HCT116 (cell line): ENCODE data around the gene TTYH1. TPM values are rescaled to one million over a fixed set of nuclear protein-coding genes. Genes with fewer than 3 reads are reported as not detected.
"Not testable (repeated sequence)": the region's sequence is repeated elsewhere in the genome, so short reads cannot be mapped to it uniquely, and the experiment has no call there.

Experiments
- ATAC-seq: fragments of 200-7000 bp; cut with Tn5 transposase; 2 replicates; pipeline ENCODE4 v1.9.1; 2020; ENCODE audit warnings: mild to moderate bottlenecking, moderate library complexity
- BruUV-seq: library from RNA; stranded (reverse); fragments of 400-500 nt; replicated peaks from 2 replicates; lab custom pipeline; 2021; lab: Mats Ljungman, UMichigan
- CTCF ChIA-PET: fragments of 300-600 bp; sonication (Branson Sonifier 250); formaldehyde crosslinking; loops from one replicate; lab custom pipeline; 2021; ENCODE audit warnings: antibody characterized with exemption; lab: Charles Lee
- POLR2A ChIA-PET: fragments of 300-600, 350-600 bp; sonication (Branson Sonifier 250); formaldehyde crosslinking; loops from one replicate; lab custom pipeline; 2021; ENCODE audit warnings: antibody characterized with exemption; lab: Charles Lee
- RAD21 ChIA-PET, 2 experiments: fragments of 300-600 bp; sonication (Branson Sonifier 250); formaldehyde crosslinking; loops; one replicate each; lab custom pipeline; 2023; ENCODE audit warnings: low total read pairs in 2 of 2; ENCODE audit not compliant: uncharacterized antibody in 2 of 2, unreplicated experiment in 2 of 2, low non-redundant PET in 1 of 2; lab: Charles Lee
- DNase-seq: peaks from one replicate; pipeline ENCODE4 v3.0.0-alpha.2; 2010; ENCODE audit warnings: low read depth, low spot score
- H2AFZ ChIP-seq: fragments of 200-600 bp; shearing (Covaris generic), sonication (generic); 2 replicates; pipeline ENCODE4 v1.6.1; 2017; ENCODE audit warnings: low read depth, mixed run types, mixed read lengths, antibody characterized with exemption, low read length; ENCODE audit not compliant: poor library complexity, severe bottlenecking
- H3K27ac ChIP-seq: 2 replicates; pipeline ENCODE4 v1.5.1; 2012; ENCODE audit warnings: low read depth, low read length
- H3K27me3 ChIP-seq: fragments of 200-600 bp; sonication (generic); 2 replicates; pipeline ENCODE4 v1.6.1; 2016; ENCODE audit warnings: mixed run types, low read length, mixed read lengths; ENCODE audit not compliant: insufficient read depth
- H3K36me3 ChIP-seq, 2 experiments: fragments of 200-500 bp in 1 of 2; fragments of 200-600 bp in 1 of 2; sonication (Bioruptor generic) in 1 of 2; sonication (generic) in 1 of 2; 2 replicates each; pipeline versions ENCODE4 v1.5.1 to v1.6.1; 2014 to 2016; ENCODE audit warnings: low read length in 2 of 2, inconsistent platforms in 1 of 2, mixed read lengths in 1 of 2, mixed run types in 1 of 2; ENCODE audit not compliant: insufficient read depth in 2 of 2, control insufficient read depth in 1 of 2
- H3K4me1 ChIP-seq, 2 experiments: fragments of 200-600 bp in 1 of 2; sonication (generic) in 1 of 2; 2 replicates each; pipeline versions ENCODE4 v1.5.1 to v1.6.1; 2012 to 2017; ENCODE audit warnings: low read length in 2 of 2, inconsistent platforms in 1 of 2, mild to moderate bottlenecking in 1 of 2, mixed read lengths in 1 of 2, mixed run types in 1 of 2, moderate library complexity in 1 of 2; ENCODE audit not compliant: insufficient read depth in 2 of 2, control insufficient read depth in 1 of 2
- H3K4me2 ChIP-seq: fragments of 200-600 bp; sonication (generic); 2 replicates; pipeline ENCODE4 v1.6.1; 2017; ENCODE audit warnings: mixed run types, low read length, mixed read lengths
- H3K4me3 ChIP-seq, 2 experiments: fragments of 200-600 bp in 1 of 2; sonication (generic) in 1 of 2; replicated peaks in 1 of 2; 2 replicates each; pipeline ENCODE4 v1.5.1; 2011 to 2016; ENCODE audit warnings: low read length in 2 of 2, control low read depth in 1 of 2, low read depth in 1 of 2, mild to moderate bottlenecking in 1 of 2, mixed read lengths in 1 of 2, mixed run types in 1 of 2
- H3K79me2 ChIP-seq: fragments of 200-600 bp; sonication (generic); 2 replicates; pipeline ENCODE4 v1.6.1; 2017; ENCODE audit warnings: mild to moderate bottlenecking, mixed run types, low read length, moderate library complexity, mixed read lengths; ENCODE audit not compliant: insufficient read depth
- H3K9ac ChIP-seq: fragments of 200-600 bp; sonication (generic); 2 replicates; pipeline ENCODE4 v1.6.1; 2016; ENCODE audit warnings: low read length, mixed read lengths
- H3K9me2 ChIP-seq: fragments of 200-600 bp; sonication (generic), shearing (Covaris generic); 2 replicates; pipeline ENCODE4 v1.6.1; 2017; ENCODE audit warnings: mixed run types, mild to moderate bottlenecking, moderate library complexity; ENCODE audit not compliant: insufficient read depth
- H3K9me3 ChIP-seq, 2 experiments: fragments of 200-500 bp in 1 of 2; fragments of 200-600 bp in 1 of 2; sonication (Bioruptor generic) in 1 of 2; sonication (generic) in 1 of 2; 2 replicates each; pipeline ENCODE4 v1.6.1; 2014 to 2017; ENCODE audit warnings: low read length in 2 of 2, mixed read lengths in 2 of 2, inconsistent platforms in 1 of 2, low read depth in 1 of 2, mild to moderate bottlenecking in 1 of 2, mixed run types in 1 of 2, moderate library complexity in 1 of 2; ENCODE audit not compliant: control insufficient read depth in 1 of 2, insufficient read depth in 1 of 2
- H4K20me1 ChIP-seq: fragments of 200-600 bp; sonication (generic), shearing (Covaris generic); 2 replicates; pipeline ENCODE4 v1.6.1; 2017; ENCODE audit warnings: mixed run types, mild to moderate bottlenecking, moderate library complexity; ENCODE audit not compliant: insufficient read depth
- ATF3 ChIP-seq: IDR thresholded peaks from 2 replicates; pipeline ENCODE4 v1.6.1; 2012
- CEBPB ChIP-seq: IDR thresholded peaks from 2 replicates; pipeline ENCODE4 v1.6.1; 2012; ENCODE audit warnings: low read depth
- CTCF ChIP-seq, 3 experiments: fragments of 200-600 bp in 1 of 3; sonication (generic) in 1 of 3; IDR thresholded peaks in 2 of 3; conservative IDR thresholded peaks in 1 of 3; 2 replicates each; pipeline ENCODE4 v1.5.1; 2012 to 2017; ENCODE audit warnings: low read depth in 2 of 3, low read length in 2 of 3, antibody characterized with exemption in 1 of 3, borderline replicate concordance in 1 of 3, control low read depth in 1 of 3, mild to moderate bottlenecking in 1 of 3, mixed read lengths in 1 of 3, mixed run types in 1 of 3, moderate library complexity in 1 of 3; ENCODE audit not compliant: insufficient read depth in 1 of 3
- POLR2A ChIP-seq: IDR thresholded peaks from 2 replicates; pipeline ENCODE4 v1.7.0; 2011; ENCODE audit warnings: borderline replicate concordance; ENCODE audit not compliant: insufficient read depth, insufficient read length; ENCODE audit errors: extremely low read depth
- TCF7L2 ChIP-seq: IDR thresholded peaks from 2 replicates; pipeline ENCODE4 v1.7.0; 2011; ENCODE audit warnings: borderline replicate concordance, inconsistent platforms; ENCODE audit not compliant: insufficient read depth, insufficient read length; ENCODE audit errors: extremely low read depth
- YY1 ChIP-seq: IDR thresholded peaks from 2 replicates; pipeline ENCODE4 v1.6.1; 2011; ENCODE audit warnings: low read length, low read depth, moderate library complexity, mild to moderate bottlenecking; ENCODE audit not compliant: insufficient replicate concordance; ENCODE audit errors: extremely low read depth
- intact Hi-C: fragments of 100-400 bp; cut with micrococcal nuclease; formaldehyde crosslinking; loops from 2 replicates; pipeline ENCODE4 v1.10.0; 2022
- total RNA-seq: library from RNA; stranded (reverse); gene quantifications from one replicate; pipeline ENCODE4 v1.2.1, GENCODE V29; 2021; ENCODE audit not compliant: unreplicated experiment

TTYH1 gene
- total RNA-seq, 1 experiment from 2014 or later: 0.37 TPM

GRCh38 chr19:54446349-54446748, 31.1 kb downstream of the TTYH1 start:
- H4K20me1 ChIP-seq, CTCF ChIA-PET, H2AFZ ChIP-seq, H3K4me2 ChIP-seq, ATAC-seq, RAD21 ChIA-PET, POLR2A ChIA-PET, H3K9me3 ChIP-seq, DNase-seq, H3K27ac ChIP-seq, H3K9me2 ChIP-seq, intact Hi-C loops, BruUV-seq, H3K27me3 ChIP-seq, H3K4me3 ChIP-seq, H3K9ac ChIP-seq: not testable (repeated sequence)
- TF ChIP-seq CTCF (IDR thresholded peaks at IDR 0.05 in 2 of 3, conservative IDR thresholded peaks at IDR 0.05 in 1 of 3; ENCODE audit: borderline replicate concordance in 1 of 3, insufficient read depth in 1 of 3, low read depth in 2 of 3, low read length in 2 of 3): 0 out of 6 replicates have a peak, but pooled peaks of 1 of the 3 experiments have one; percentile 22
- Histone ChIP-seq H3K36me3 (peaks cover 6 to 14% of the 10 kb centered on the region in 2 experiments; a peak in 3 of 4 replicates), H3K79me2 (peaks cover 52% of the 10 kb centered on the region), H3K4me1 (peaks cover 12 to 25% of the 10 kb centered on the region in 2 experiments; a peak in 3 of 4 replicates)

DNA sequence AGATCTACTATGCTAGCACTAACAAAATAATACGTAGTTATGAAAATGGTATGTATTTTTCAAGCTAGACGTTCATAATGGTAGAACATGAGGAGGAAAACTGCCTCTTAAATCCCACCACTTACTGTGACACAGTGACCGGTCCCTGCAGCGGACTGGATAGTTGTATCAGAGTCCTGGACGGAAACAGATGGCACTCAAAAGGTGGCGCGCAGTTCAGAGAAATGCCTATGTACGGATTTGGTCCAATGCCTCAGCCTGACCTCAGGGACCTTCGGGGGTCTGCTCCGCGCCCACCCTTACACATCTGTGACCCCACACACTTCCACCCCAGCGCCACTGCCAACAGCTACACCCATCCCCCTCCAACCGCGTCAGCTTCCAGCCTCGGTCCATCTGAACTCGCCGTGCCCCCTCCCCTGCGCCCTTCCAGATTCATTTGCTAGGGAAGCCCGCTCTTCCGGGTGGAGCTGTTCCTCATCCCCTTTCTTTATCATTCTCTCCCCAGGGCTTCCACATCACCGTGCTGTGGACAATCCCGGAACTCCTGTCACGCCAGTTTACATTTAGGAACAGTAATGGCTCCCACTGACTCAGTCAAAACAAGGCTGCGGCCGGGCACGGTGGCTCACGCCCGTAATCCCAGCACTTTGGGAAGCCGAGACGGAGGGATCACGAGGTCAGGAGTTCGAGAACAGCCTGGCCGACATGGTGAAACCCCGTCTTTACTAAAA, 32.9 kb downstream of the TTYH1 start:
- peak overlapping the region; percentile 98 for H3K9ac ChIP-seq
- CTCF ChIA-PET: interaction anchor here (0.9 to 1.5 kb wide), 4 partner anchors 9 to 101 kb away, joined by 3 to 11 read pairs (median 9); partner anchors contain the start of gene LENG9
- DNase-seq: no peak
- H3K4me3 ChIP-seq: peak overlapping the region; percentile 64 to 97
- TF ChIP-seq POLR2A (peak; percentile 14), TCF7L2 (peak; percentile 26), ATF3 (no peak), CEBPB (no peak), YY1 (peak; percentile 54)
- TF ChIP-seq, all 23 proteins: peak for 3
- Histone ChIP-seq H3K4me1 (peaks cover 12 to 25% of the 10 kb centered on the region in 2 experiments; a peak in 3 of 4 replicates), H3K27ac (peak overlapping the region; percentile 90), H3K36me3 (peaks cover 24 to 32% of the 10 kb centered on the region in 2 experiments), H3K4me2 (peak overlapping the region; percentile 89), H4K20me1 (peaks cover 7% of the 10 kb centered on the region; the same call in 1 of the 2 replicates), H3K79me2 (peaks cover 71% of the 10 kb centered on the region), H2AFZ (no peak overlapping the region), H3K9me3 (no peaks in the 10 kb centered on the region), H3K27me3 (no peaks in the 10 kb centered on the region), H3K9me2 (no peaks in the 10 kb centered on the region)
- ChIA-PET RAD21 (interaction anchor here in 1 of 2 experiments (0.5 kb wide), 1 partner anchor 13 kb away, joined by 3 read pairs; no protein-coding TSS in a partner anchor), POLR2A (interaction anchor here (0.7 to 2.2 kb wide), 11 partner anchors 9 to 247 kb away, joined by 3 to 17 read pairs (median 6); partner anchors contain the start of genes LENG9 and RPS9)
- ATAC-seq: peak; percentile 51
- BruUV-seq: TSS peak; percentile 55
- intact Hi-C loops: no loop called here
